Endodermal cell (in vitro differentiated cells): Measurements from ENCODE around the gene TECTA. TPM values are rescaled to one million over a fixed set of nuclear protein-coding genes. Genes with fewer than 3 reads are reported as not detected.

Experiments used
- DNase-seq: peaks from one replicate; pipeline ENCODE4 v3.0.0-alpha.2; 2017
- H3K27ac ChIP-seq: 2 replicates; pipeline ENCODE4 v1.5.1; 2013; ENCODE audit warnings: mild to moderate bottlenecking, low read depth, low read length, moderate library complexity
- H3K27me3 ChIP-seq: 2 replicates; pipeline ENCODE4 v1.6.1; 2013; ENCODE audit warnings: mild to moderate bottlenecking, low read length, moderate library complexity; ENCODE audit not compliant: insufficient read depth, control insufficient read depth, poor library complexity, severe bottlenecking
- H3K36me3 ChIP-seq: 2 replicates; pipeline ENCODE4 v1.7.0; 2013; ENCODE audit warnings: mild to moderate bottlenecking, low read length, moderate library complexity; ENCODE audit not compliant: control insufficient read depth, insufficient read depth
- H3K4me1 ChIP-seq: one replicate; pipeline ENCODE4 v1.7.0; 2013; ENCODE audit warnings: low read length; ENCODE audit not compliant: control insufficient read depth, insufficient read depth
- H3K4me3 ChIP-seq: 2 replicates; pipeline ENCODE4 v1.5.1; 2013; ENCODE audit warnings: mild to moderate bottlenecking, low read length, moderate library complexity
- H3K9ac ChIP-seq: 2 replicates; pipeline ENCODE4 v1.6.1; 2013; ENCODE audit warnings: mild to moderate bottlenecking, low read length, moderate library complexity; ENCODE audit not compliant: poor library complexity, severe bottlenecking; ENCODE audit errors: extremely low read depth
- H3K9me3 ChIP-seq: 2 replicates; pipeline ENCODE4 v1.6.1; 2013; ENCODE audit warnings: mild to moderate bottlenecking, low read length, moderate library complexity; ENCODE audit not compliant: control insufficient read depth
- H3K27ac Mint-ChIP-seq: 2 replicates; pipeline ENCODE4 v1.8.0; 2020; ENCODE audit warnings: mixed read lengths
- H3K27me3 Mint-ChIP-seq: 2 replicates; pipeline ENCODE4 v1.8.0; 2021; ENCODE audit warnings: mild to moderate bottlenecking, mixed read lengths; ENCODE audit not compliant: insufficient read depth
- H3K36me3 Mint-ChIP-seq: 2 replicates; pipeline ENCODE4 v1.8.0; 2020; ENCODE audit warnings: low read depth, mixed read lengths
- H3K4me1 Mint-ChIP-seq: 2 replicates; pipeline ENCODE4 v1.8.0; 2020; ENCODE audit warnings: mixed read lengths
- H3K4me3 Mint-ChIP-seq: 2 replicates; pipeline ENCODE4 v1.8.0; 2020; ENCODE audit warnings: mild to moderate bottlenecking, moderate library complexity, mixed read lengths
- H3K9me3 Mint-ChIP-seq: 2 replicates; pipeline ENCODE4 v1.8.0; 2020; ENCODE audit warnings: mild to moderate bottlenecking, mixed read lengths
- WGBS, 2 experiments: methylation state at CpG; one replicate each; pipeline versions ENCODE4 v1.1.5 to v1.1.7; 2013; ENCODE audit warnings: missing lambda C conversion rate in 2 of 2, mixed read lengths in 1 of 2; ENCODE audit not compliant: insufficient coverage in 1 of 2, insufficient read length in 1 of 2; 5-methylcytosine and 5-hydroxymethylcytosine counted together
- total RNA-seq, 2 donors: library from RNA; stranded (reverse); fragmentation: NEBNext Ultra II Directional in 1 of 2; extraction: Animal tissue kit (Norgen Biotek cat#: 25700) in 1 of 2; gene quantifications; 2 replicates in 1 of 2; 3 replicates in 1 of 2; pipeline ENCODE4 v1.2.1, GENCODE V29; 2021
- TF ChIP-seq, protein P1 (sequence below): fragments of 200-600 bp; sonication (generic); conservative IDR thresholded peaks from 2 replicates; pipeline ENCODE4 v1.5.0; 2021; ENCODE audit warnings: antibody characterized with exemption, mild to moderate bottlenecking

Gene TECTA
- total RNA-seq, 2 donors from 2014 or later, result 1.4 to 2.2 TPM

DNA sequence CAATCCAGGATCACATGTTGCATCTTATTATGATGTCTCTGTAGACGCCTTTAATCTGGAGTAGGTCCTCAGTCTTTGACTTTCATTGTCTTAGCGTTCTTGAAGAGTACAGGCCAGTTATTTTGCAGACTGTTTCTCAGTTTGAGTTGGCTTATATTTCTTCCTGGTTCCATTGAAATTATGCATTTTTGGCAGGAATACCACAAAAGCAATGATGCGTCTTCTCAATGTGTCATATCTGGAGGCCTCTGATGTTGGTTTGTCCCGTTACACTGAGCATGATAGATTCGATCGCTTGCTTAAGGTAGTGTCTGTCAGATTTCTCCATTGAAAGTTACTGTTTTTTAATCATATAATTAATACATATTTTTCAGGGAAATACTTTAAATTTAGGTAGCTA is 30.6 kb downstream of the TECTA start:
- no peak overlapping the region for H3K4me3 ChIP-seq
- Mint-ChIP-seq H3K27ac (no peak overlapping the region), H3K4me1 (peaks cover 13% of the 10 kb centered on the region), H3K36me3 (peaks cover 6% of the 10 kb centered on the region), H3K9me3 (no peaks in the 10 kb centered on the region), H3K27me3 (no peaks in the 10 kb centered on the region), H3K4me3 (no peak overlapping the region)
- no peak overlapping the region for H3K9ac ChIP-seq
- H3K27me3 ChIP-seq, result no peaks in the 10 kb centered on the region
- no peak for DNase-seq
- TF ChIP-seq, protein P1, sequence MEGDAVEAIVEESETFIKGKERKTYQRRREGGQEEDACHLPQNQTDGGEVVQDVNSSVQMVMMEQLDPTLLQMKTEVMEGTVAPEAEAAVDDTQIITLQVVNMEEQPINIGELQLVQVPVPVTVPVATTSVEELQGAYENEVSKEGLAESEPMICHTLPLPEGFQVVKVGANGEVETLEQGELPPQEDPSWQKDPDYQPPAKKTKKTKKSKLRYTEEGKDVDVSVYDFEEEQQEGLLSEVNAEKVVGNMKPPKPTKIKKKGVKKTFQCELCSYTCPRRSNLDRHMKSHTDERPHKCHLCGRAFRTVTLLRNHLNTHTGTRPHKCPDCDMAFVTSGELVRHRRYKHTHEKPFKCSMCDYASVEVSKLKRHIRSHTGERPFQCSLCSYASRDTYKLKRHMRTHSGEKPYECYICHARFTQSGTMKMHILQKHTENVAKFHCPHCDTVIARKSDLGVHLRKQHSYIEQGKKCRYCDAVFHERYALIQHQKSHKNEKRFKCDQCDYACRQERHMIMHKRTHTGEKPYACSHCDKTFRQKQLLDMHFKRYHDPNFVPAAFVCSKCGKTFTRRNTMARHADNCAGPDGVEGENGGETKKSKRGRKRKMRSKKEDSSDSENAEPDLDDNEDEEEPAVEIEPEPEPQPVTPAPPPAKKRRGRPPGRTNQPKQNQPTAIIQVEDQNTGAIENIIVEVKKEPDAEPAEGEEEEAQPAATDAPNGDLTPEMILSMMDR, result no peak
- H3K4me1 ChIP-seq, result no peaks in the 10 kb centered on the region
- H3K27ac ChIP-seq, result no peak overlapping the region
- H3K9me3 ChIP-seq, result no peaks in the 10 kb centered on the region
- WGBS, 2 experiments, result 94 to 98% methylated on average over 4 of the region's 6 CpGs
- no peaks in the 10 kb centered on the region for H3K36me3 ChIP-seq

DNA sequence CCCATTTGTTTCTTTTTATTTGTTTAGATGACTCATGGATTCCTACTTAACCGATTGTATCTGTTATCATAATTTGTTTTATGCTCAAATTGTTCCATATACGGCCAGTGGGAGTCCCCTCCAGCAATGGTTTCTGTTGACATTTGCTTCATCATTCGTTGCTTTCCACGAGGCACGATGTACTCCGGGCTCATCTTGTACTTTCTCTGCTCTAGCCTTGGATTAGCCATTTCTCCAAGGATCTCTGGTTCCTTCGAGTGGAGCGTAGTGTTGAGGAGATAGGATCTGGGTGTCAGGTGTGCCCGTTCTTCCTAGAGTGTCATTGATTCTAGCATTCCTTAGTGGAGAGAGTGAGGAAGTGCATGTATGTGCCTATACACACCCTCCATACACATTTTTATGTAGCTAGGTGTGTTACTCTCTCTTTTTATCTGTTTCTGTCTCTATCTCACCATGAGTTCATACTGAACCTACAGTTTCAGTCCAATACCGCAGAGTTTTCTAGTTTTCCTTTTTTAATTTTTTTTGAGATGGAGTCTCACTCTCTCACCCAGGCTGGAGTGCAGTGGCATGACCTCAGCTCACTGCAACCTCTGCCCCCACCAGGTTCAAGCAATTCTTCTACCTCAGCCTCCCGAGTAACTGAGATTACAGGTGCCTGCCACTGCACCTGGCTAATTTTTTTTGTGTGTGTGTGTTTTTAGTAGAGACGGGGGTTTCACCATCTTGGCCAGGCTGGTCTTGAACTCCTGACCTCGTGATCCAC is 31.4 kb downstream of the TECTA start:
- TF ChIP-seq, protein P1, result peak; percentile 34
- Mint-ChIP-seq H3K9me3 (no peaks in the 10 kb centered on the region), H3K27me3 (peaks cover 1% of the 10 kb centered on the region)

DNA sequence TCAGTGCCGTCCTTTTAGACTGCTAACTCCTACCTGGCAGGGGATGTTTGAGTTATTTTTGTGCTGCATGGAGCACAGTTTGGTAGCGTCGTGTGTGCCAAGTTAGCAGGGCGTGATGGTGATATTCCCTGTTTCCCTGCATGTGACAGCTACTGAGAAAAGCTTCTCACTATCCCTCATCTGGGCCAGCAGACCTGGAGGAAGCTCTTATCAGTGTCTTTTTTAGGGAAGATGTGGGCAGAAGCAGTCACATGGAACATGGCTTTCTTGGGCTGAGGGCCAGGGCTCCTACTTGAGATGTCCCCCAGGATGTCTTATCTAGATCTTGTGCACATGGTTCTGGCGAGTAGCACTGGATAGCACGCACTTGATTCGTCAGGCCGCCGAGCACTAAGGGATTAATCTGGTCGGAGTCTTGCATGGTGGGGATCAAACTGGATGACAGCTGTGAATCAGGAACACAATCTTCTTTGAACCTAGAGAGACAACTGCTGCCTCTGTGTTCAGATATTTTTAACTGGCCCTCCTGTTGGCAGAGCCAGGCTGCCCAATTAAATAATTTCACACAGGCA is 33.8 kb downstream of the TECTA start:
- 96 to 97% methylated on average over 7 to 10 of the region's 10 CpGs for WGBS, 2 experiments
- H3K27ac Mint-ChIP-seq, result no peak overlapping the region
- peaks cover 2% of the 10 kb centered on the region for H3K36me3 Mint-ChIP-seq
- no peaks in the 10 kb centered on the region for H3K9me3 Mint-ChIP-seq
- H3K27me3 Mint-ChIP-seq, result peaks cover 1% of the 10 kb centered on the region
- Histone ChIP-seq H3K9me3 (no peaks in the 10 kb centered on the region), H3K4me3 (no peak overlapping the region), H3K9ac (no peak overlapping the region), H3K36me3 (no peaks in the 10 kb centered on the region), H3K27ac (no peak overlapping the region), H3K27me3 (no peaks in the 10 kb centered on the region), H3K4me1 (no peaks in the 10 kb centered on the region)
- DNase-seq, result no peak
- H3K4me1 Mint-ChIP-seq, result peaks cover 13% of the 10 kb centered on the region
- H3K4me3 Mint-ChIP-seq, result no peak overlapping the region
- TF ChIP-seq, protein P1, result no peak

More for the DNA sequence above, 31.4 kb downstream of the TECTA start:
- WGBS, 2 experiments, result 91 to 94% methylated on average over 6 to 13 of the region's 13 CpGs
- Histone ChIP-seq H3K9me3 (no peaks in the 10 kb centered on the region), H3K27me3 (no peaks in the 10 kb centered on the region), H3K27ac (no peak overlapping the region), H3K4me3 (no peak overlapping the region), H3K4me1 (no peaks in the 10 kb centered on the region), H3K36me3 (no peaks in the 10 kb centered on the region), H3K9ac (no peak overlapping the region)
- Mint-ChIP-seq H3K36me3 (peaks cover 6% of the 10 kb centered on the region), H3K4me3 (no peak overlapping the region), H3K27ac (no peak overlapping the region), H3K4me1 (peaks cover 13% of the 10 kb centered on the region)
- no peak for DNase-seq
